ENCODE measurements around the gene PPP2R2C. TPM values are rescaled to one million over a fixed set of nuclear protein-coding genes. Genes with fewer than 3 reads are reported as not detected.

PPP2R2C gene
- total RNA-seq, 1 experiment from 2014 or later, result 14.9 TPM

DNA sequence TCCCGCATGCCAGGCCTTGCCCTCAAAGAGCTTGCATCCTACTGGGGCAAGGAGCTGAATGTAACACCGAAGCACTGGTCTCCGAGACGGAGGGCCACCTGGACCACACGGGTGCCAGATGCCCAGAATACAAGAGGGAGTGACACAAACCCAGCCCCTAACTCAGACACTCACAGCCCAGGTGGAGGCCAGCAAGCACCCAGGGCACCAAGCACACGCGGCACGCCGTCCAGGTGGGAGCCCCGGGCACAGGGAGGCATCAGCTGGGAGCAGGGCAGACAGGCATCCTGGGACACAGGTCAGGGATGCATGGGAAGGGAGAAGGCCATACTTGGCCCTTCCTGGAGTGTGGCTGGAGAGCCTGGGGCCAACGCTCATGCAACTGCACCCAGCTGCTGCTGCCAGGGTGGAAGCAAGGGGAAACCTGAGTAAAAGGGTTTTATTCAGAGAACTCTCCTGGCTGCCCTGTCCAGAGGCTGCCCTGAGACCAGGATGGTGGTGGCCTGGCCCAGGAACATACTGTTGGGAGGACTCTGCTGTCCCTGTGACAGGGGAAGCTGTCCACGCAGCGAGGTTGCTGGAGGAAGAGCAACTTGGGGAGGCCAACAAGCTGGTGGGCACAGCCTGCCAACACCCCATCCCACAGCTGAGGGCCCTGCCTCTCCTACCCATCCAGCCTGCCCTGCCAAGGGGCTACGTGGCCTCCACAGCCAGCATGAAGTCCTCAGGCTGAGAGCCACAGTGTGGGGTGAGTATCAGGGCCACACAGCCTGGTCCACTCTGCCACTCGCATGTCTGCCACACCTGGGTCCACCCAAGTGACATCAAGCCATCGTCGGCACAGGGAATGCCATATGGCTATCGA lies 22.2 kb upstream of the PPP2R2C start:
- DNase-seq (ENCODE audit: extremely low read depth, low read depth), result no peak

DNA sequence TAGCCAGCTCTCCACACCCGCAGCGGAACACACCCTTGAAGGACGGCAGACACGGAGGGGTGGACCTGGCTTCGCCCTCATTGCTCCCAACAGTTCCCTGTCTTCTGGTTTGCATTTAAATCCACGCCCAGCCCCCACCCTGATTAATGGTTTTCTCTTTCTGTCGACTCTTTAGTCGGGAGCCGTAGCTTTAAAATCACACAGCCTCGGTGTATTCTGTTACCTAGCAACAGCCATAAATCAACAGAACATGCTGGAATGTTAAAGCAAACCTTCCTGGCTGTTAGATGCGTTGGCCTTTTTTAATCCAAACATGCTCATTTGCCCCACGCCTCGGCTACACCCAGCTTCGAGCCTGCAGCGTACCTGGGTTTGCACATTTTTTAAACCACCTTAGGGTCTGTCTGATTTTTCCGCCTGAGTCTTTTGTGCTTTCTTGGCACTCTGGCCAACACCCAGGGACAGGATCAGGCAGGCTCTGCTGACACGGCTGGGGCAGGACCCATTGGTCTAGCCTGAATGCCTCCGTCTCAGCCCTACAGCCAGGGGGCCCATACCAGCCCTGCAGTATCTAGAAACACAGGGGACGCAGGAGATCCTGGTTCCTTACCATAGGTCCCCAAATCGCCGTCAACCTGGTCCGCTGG lies 21.4 kb upstream of the PPP2R2C start:
- DNase-seq (ENCODE audit: extremely low read depth, low read depth), result no peak

DNA sequence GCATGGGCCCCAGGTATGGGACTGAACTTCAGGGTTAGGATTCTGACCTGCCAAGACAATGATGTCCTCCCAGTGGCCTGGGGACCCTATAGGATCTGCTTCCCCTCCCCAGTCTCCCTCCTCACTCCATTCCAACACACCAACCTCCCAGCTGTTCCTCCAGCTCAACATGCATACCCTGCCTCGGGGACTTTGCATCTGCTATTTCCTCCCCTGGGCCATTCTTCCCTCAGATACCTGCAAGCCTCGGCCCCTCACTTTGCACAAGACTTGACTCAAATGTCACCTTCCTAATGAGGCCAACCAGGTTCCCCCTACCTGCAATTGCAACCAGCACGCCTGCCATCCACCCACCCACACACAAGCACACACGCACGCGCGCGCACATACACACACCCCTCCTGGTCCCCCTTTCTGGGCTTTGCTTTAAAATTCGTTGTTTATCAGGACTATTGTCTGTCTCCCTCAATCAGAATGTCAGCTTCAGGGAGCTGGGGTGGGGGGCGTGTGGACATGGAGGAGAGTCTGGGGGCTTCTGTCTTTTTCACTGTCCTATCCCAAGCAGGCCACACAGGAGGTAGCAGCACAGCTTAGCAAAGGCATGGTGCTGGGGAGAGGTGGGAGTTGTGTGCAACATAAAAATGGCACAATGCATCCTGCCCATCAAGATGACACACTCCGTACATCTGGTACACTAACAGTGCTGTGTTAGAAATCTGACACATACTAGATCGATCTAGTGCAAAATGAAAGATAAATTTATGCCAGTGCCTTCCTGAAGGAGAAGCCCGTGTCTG lies 20.6 kb upstream of the PPP2R2C start:
- DNase-seq (ENCODE audit: extremely low read depth, low read depth), result no peak

DNA sequence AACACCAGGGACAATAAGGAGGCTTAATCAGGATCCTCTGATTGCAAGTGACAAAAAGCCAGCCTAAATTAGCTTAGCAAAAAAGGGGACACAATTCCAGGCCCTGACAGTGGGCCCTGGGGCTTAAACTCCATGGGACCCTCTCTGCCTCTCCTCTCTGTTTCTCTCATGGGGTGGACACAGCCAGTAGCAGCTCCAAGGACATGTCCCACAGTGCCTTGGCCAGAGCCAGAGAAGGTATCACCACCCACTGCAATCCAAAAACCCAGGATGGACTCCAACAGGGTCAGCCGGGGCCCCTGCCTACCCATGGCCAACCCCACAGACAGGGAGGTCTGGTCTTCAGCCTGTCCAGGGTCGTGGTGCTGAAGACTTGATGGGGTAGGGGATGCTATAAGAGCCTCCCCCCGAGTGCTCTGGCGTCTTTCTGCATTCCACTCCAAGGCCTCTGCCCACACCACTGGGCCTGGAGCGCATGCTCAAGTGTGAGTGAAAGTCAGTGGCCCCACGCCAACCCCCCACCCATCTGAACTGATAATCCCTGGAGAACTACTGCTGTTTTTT lies 19.7 kb upstream of the PPP2R2C start:
- no peak for DNase-seq (ENCODE audit: extremely low read depth, low read depth)

DNA sequence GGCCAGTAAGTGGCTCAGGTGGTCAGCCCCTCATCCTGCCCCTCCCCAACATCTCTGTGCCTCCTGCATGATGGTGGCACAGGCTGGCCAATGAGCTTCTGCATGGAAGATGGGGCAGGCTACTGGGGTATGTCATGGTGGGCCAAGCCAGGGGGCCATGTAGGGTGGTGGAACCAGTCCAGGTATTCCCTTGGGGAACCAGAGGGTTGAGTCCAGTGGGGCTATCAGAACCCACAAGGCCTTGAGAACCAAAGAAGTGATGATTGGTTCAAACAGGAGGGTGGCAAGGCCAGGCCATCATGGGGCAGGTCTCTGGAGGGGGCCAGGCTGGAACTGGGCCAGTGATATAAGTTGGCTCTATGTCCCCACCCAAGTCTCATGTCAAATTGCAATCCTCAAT lies 18.8 kb upstream of the PPP2R2C start:
- no peak for DNase-seq (ENCODE audit: extremely low read depth, low read depth)

DNA sequence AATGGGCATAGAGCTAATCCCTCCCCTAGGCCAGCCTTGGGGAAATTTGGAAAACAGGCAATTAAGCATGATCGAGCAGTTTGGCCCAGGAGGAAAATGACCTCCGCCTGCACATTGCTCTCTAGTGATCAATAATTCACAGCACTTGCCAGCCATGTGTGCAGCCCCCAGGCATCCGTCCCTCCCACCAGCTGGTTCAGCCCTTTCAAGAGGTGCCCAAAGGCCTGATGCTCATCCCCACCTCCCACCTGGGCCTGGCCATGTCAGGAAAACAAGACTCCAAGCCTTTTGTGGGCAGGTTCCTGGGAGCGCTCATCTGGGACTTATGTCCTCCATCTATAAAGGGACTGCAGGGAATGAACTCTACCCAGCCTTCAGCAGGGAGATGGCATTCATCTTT lies 17.5 kb upstream of the PPP2R2C start:
- no peak for DNase-seq (ENCODE audit: extremely low read depth, low read depth)

DNA sequence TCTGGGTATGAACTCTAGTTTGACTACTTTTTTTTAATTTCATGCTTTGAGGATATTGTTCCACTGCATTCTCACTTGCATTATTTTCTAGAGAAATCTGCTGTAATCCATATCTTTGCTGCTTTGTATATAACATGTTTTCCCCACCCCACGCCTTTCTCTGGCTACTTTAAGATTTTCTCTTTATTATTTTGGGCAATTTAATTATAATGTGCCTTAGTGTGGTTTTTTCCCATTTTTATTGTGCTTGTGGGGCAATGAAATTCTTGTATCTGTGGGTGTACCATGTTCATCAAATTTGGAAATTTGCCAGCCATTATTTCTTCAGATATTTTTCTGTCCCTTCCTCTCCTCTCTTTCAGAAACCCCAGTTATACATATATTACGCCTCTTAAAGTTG lies 15.1 kb upstream of the PPP2R2C start:
- no peak for DNase-seq (ENCODE audit: extremely low read depth, low read depth)

DNA sequence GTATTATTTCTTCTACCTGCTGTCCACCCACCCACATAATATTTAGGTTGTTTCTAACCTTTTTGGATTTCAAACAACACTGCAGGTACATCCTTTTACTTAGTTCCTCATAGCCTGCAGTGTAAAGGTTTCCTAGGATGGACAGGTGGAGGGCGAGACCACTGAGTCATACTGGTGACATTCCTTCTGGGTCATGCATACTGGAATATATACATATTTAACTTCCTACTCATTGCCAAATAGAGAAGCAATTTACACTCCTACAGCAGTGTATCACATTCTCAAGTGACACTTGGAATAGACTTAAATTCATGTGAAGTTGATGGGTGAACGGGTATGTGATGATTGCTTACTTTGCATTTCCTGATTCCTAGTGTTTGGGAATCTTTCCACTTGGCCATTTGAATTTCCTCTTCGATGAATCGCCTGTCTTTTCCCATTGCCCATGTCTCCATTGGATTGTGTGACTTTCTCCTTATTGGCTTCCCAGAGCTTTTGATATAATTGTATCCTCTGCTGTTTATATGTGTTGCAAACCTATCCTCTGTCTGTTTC lies 8.2 kb upstream of the PPP2R2C start:
- no peak for DNase-seq (ENCODE audit: extremely low read depth, low read depth)

DNA sequence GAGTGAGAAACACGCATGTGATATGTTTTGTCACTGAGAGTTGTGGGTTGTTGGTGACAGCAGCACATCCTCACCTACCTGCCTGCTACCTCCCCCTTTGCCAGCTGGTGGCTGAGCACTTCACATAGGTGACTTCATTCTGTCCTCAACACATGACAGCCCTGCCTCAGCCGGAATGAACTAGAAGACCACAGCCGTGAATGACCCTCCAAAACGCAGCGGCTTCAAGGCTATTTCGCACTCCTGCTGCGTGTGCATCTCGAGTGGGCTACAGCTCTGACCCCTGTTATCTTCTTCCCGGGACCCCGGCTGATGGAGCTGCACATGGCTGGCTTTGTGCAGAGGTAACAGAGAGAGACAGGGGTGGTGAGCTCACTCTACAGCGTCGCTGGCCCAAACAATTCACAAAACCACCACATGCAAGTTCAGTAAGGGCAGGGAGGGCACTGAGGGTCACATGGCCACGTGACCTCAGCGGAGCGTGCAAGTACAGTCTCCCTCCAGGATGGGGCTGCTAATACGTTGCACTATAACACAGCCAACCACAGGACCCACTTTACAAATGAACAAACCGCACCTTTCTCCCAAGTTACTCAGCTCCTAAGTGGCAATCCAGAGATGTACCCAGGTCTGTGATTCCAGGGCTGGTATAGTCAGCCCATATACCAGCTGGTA lies 6.3 kb upstream of the PPP2R2C start:
- no peak for DNase-seq (ENCODE audit: extremely low read depth, low read depth)

DNA sequence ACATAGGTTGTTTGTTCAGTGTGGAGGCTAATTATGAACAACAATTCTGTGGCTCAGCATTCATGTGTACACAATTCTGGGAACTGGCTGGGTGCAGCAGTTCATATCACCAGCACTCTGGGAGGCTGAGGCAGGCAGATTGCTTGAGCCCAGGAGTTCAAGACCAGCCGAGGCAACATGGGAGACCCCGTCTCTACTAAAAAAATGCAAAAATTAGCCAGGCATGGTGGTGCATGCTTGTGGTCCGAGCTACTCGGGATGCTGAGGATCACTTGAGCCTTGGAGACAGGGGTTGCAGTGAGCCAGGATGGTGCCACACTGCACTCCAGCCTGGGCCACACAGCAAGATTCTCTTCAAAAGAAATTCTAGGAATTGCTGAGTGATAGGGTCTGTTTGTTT lies 4.5 kb upstream of the PPP2R2C start:
- DNase-seq (ENCODE audit: extremely low read depth, low read depth), result no peak

DNA sequence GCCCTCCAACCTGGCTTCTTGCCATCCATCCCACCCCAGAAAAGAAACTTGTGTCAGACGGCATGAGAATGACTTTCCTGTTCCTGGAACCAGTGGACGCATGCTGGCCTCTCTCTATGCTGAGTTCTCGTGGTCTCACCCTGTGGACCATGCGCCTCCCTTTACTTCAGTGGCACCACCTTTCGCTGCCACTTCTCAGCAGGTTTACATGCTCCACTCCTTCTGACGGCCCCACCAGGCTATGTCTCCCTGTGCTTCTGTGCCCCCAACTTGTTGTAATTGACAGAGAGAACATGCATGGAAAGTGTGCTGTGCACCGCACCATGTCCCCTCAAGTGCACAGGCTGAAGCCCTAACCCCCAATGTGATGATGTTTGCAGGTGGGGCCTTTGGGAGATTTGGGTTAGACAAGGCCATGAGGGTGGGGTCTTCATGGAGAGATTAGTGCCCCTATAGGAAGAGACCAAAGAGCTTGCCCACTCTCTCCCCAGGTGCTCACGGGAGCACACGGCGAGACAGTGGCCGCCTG lies 3.1 kb upstream of the PPP2R2C start:
- DNase-seq (ENCODE audit: extremely low read depth, low read depth), result no peak

DNA sequence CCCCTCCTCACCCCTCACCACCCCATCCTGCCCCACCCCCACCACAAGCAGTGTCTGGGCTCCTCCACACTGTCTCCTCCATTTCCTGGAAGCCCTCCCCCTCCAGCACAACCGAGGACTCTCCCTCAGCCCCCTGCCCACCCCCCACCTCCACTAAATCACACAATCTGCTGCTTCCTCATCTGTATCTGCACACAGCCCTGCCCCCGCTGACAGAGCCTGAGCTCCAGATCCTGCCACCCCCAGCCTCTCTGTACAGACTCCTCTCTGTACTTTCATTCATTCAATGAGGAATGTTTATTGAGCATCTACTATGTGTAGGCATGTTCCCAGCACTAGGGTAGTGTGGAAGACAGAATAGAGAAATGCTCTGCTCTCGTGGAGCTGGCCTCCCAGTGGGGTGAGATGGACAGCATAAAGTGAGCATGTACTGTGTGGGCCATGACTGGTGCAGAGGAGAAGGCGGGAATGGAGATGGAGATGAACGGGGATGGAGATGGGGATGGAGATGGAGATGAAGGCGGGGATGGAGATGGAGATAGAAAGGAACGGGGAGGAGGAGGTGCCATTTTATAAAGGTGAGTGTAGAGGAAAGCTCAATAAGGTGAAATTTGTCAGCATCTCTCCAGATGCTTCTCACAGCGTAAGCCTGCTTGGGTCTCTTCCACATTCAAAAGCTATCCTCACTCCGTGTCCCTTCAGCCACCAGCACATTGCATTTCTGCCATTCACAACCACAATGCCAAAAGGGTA lies 2.5 kb upstream of the PPP2R2C start:
- DNase-seq (ENCODE audit: extremely low read depth, low read depth), result no peak

DNA sequence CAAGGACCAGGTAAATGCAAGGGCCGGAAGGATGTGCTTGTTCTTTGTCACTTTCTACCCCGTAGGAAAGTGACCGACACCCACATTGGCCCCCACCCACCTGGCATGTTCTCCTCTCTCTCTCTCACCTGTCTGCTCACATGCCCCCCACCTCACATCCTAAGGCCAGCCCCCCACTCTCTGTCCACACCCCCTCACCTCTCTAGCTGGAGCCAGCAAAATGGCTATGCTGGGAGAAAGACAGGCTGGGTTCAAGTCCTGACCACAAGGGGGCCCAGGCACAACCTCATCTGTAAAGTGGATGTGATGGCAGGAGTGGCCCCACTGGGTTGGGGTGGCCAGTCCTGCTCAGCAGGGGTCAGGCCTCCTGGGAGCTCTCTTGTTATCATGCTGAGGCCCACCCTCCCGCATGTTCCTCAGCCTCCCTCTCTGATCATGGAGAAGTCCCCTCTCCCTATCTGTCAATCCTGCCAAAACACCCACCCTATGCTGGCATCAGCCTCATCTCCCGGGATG lies 1.7 kb upstream of the PPP2R2C start:
- DNase-seq (ENCODE audit: extremely low read depth, low read depth), result no peak

DNA sequence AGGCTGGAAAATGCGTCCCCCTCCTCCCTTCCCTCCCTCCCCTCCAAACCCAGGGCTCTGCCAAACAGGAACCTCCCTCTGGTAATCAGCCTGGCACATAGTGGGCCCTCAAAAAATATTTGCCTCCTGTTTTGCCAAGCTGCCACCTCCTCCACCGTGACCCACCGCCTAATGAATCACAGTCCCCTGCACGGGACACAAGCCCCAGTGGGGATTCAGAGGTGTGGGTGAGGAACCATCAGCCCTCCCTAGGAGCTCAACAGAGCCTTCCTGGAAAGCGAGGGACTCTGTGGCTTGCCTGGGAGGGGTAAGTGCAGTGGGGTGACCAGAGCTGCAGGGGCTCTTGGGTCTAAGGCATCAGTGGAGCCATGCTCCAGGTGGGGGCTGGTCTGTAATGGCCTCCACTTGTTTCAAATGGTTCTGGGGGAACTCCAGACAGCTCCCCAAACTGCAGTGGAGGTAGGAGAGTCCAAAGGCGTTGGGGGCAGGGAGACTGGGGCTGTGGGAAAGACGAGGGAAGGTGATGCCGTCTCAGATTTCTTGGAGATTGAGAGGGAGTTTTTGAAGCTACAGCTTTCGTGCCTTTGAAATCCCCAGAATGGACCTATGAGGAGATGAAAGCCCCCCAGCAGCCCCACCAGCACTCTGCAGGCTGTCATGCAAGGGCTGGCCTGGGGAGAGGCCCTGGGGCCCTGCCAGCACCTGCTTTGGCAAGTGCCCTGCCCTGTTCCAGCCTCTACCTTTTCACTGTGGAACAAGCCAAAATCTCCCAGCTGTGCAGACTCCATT lies 1.0 kb upstream of the PPP2R2C start:
- no peak for DNase-seq (ENCODE audit: extremely low read depth, low read depth)

DNA sequence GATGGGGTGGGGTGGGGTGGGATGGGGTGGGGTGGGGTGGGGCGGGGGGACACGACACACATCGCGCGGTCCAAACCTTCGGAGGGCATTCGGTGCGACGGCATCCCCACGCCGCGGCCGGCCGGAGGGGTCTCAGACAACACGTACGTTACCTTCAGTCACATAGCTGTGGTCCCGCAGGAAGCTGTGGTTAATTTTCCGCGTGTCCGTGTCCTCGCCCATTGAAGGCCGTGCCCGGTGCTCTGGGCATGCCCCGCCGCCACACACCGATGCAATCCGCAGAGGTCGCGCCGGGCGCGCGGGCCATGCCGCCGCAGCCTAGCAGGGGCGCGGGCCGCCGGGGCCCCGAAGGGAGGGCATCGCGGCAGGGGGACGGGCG lies 417 bp downstream of the PPP2R2C start:
- DNase-seq (ENCODE audit: extremely low read depth, low read depth), result no peak

DNA sequence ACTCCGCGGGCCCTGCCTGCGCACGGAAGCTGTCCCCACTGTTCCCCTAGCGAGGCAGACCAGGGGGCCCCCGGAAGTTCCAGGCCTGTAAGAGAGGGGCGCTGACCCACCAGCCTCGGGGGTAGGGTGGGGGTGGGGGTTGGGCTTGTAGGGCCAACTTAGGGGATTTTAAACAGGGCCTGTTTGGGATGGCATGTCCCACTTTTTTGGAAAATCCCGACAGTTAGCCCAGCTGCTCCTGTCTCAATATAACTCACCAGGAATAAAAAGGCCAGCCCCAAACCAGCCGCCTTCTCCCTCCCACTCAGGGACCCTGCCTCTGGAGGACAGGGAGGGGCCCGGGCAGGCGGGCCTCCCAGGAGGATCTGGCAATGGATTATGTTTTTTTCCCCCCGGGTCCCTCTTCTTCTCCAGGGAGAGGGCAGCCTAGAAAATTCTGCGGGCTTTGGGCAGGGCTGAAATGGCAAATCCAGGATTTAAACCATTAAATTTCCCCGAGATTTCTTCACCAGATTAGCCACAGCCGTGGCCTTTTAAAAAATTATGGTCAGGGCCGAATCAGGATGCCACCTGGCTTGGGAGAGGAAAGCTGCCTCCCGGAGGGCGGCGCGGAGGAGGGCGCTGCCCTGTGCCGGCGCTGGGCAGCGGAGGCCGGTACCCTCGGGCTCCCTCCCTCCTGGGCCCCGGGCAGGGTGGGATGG lies 957 bp downstream of the PPP2R2C start:
- no peak for DNase-seq (ENCODE audit: extremely low read depth, low read depth)

DNA sequence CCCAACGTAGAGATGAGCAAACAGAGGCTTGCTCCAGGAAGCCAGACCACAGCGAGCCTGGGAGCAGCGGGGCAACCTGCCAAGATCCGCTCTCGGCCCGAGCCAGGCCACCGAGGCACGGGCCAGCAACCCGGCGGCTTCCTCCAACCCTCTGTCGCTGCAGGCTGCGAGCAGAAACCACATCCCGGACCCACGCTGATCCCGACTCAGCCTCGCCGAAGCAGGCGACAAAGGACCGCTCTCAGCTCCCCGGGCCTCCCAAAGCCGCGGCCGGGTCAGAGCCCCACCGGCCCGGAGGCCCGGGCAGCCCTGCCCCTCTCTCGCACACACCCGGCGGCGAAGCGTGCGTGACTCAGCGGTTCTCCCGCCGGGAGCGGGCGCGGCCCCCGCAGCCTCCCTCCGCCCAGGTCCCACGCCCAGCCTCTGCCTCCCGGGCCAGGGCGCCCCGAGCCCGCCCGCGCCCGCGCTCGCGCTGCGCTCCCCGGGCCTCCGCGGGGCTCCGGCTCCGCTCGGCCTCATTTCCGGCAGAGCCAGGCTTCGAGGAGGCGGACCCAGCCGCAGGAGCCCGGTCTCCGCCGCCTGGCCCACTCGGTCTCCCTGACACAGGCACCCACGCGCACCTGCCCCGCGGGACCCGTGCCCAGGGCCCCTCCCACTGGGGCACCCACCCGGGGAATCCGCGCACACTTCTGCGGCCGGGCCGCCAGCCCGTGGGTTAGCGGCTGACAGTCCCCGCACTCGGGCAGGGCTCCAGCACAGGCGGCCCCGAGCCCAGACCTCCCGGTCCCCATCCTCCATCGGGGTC lies 1.7 kb downstream of the PPP2R2C start:
- DNase-seq (ENCODE audit: extremely low read depth, low read depth), result peak; percentile 43
